SU-DHL-6 (cell line): ENCODE results near the gene SNRPD3.
"Not testable (repeated sequence)": the region's sequence is repeated elsewhere in the genome, so short reads cannot be mapped to it uniquely, and the experiment has no call there.

Experiments used
- H2AFZ ChIP-seq: fragments of 200-600 bp; sonication (generic); 2 replicates; pipeline ENCODE4 v1.6.1; 2014; ENCODE audit warnings: low read depth, mild to moderate bottlenecking, moderate library complexity, mixed read lengths, antibody characterized with exemption, low read length; ENCODE audit not compliant: severe bottlenecking
- H3F3A ChIP-seq: fragments of 200-600 bp; shearing (Covaris generic); 2 replicates; pipeline ENCODE4 v1.6.0; 2016; ENCODE audit warnings: antibody characterized with exemption, mild to moderate bottlenecking; ENCODE audit not compliant: insufficient read depth
- H3K27ac ChIP-seq: fragments of 200-600 bp; sonication (generic); 2 replicates; pipeline ENCODE4 v1.5.1; 2016; ENCODE audit warnings: low read depth, mild to moderate bottlenecking, low read length, moderate library complexity, mixed read lengths
- H3K27me3 ChIP-seq: fragments of 200-600 bp; sonication (generic), shearing (Covaris generic); 2 replicates; pipeline ENCODE4 v1.6.0; 2014; ENCODE audit warnings: mild to moderate bottlenecking, low read length
- H3K36me3 ChIP-seq: fragments of 200-600 bp; sonication (generic); 2 replicates; pipeline ENCODE4 v1.6.1; 2014; ENCODE audit warnings: mild to moderate bottlenecking, low read length, mixed read lengths
- H3K4me2 ChIP-seq: fragments of 300-600, 200-600 bp; shearing (Covaris generic), sonication (generic); 2 replicates; pipeline ENCODE4 v1.6.0; 2014; ENCODE audit warnings: low read length, low read depth, mild to moderate bottlenecking; ENCODE audit not compliant: poor library complexity, severe bottlenecking
- H3K4me3 ChIP-seq: fragments of 200-600 bp; sonication (generic); 2 replicates; pipeline ENCODE4 v1.5.1; 2014; ENCODE audit warnings: antibody characterized with exemption, low read length, mild to moderate bottlenecking, mixed read lengths; ENCODE audit not compliant: insufficient read depth, poor library complexity, severe bottlenecking
- H3K79me2 ChIP-seq: fragments of 200-600 bp; sonication (generic); 2 replicates; pipeline ENCODE4 v1.6.1; 2014; ENCODE audit warnings: mild to moderate bottlenecking, low read length, moderate library complexity; ENCODE audit not compliant: insufficient read depth
- H3K9ac ChIP-seq: fragments of 200-600 bp; sonication (generic); 2 replicates; pipeline ENCODE4 v1.7.0; 2014; ENCODE audit warnings: mild to moderate bottlenecking, low read length
- H3K9me2 ChIP-seq: fragments of 200-600 bp; sonication (generic); replicated peaks from 2 replicates; pipeline ENCODE4 v1.6.1; 2014; ENCODE audit warnings: low read length; ENCODE audit not compliant: insufficient read depth
- H3K9me3 ChIP-seq: fragments of 200-600 bp; sonication (generic); 2 replicates; pipeline ENCODE4 v1.6.1; 2014; ENCODE audit warnings: low read length, mixed read lengths; ENCODE audit not compliant: insufficient read depth
- H4K20me1 ChIP-seq: fragments of 200-600 bp; sonication (generic); 2 replicates; pipeline ENCODE4 v1.6.1; 2014; ENCODE audit warnings: low read depth, mild to moderate bottlenecking, antibody characterized with exemption, low read length, moderate library complexity, mixed read lengths
- EZH2phosphoT487 ChIP-seq: fragments of 200-600 bp; sonication (generic), shearing (Covaris generic); conservative IDR thresholded peaks from 2 replicates; pipeline ENCODE4 v1.6.1; 2018; ENCODE audit warnings: mild to moderate bottlenecking, antibody characterized with exemption, low read length, moderate library complexity, mixed read lengths
- TF ChIP-seq, protein P1 (sequence below): fragments of 200-600 bp; sonication (generic); IDR thresholded peaks from one replicate; pipeline ENCODE4 v1.5.1; 2017; ENCODE audit warnings: antibody characterized with exemption, mild to moderate bottlenecking, low read length, moderate library complexity; ENCODE audit not compliant: insufficient read depth, poor library complexity, severe bottlenecking

Gene SNRPD3

DNA sequence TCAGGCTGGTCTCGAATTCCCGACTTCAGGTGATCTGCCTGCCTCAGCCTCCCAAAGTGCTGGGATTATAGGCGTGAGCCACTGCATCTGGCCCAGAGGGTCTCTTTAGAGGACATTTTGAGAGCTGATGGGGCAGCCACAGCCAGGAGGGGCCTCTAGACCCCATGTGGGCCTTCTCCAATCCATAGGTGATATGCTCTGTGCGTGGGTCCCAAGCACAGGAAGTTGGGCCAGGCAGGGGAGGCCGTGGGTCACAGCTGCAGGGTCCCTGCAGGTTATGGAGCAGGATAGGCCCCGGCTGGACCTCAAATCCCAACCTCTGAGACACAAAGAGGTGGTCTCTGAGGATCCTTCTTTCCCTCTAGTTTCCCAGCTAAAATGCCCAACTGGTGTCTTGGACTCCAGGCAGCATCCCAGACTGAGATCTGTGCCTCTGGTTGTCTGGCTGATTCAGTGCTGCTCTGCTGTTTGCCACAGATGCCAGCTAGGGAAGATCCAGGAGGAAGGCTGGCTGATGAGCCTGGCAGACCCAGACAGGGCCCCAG, 35.6 kb downstream of the SNRPD3 start:
- H3K4me3 ChIP-seq: no peak overlapping the region
- no peaks in the 10 kb centered on the region for H3K9me3 ChIP-seq
- H3K27ac ChIP-seq: no peak overlapping the region
- no peak overlapping the region for H2AFZ ChIP-seq
- TF ChIP-seq, protein P1, sequence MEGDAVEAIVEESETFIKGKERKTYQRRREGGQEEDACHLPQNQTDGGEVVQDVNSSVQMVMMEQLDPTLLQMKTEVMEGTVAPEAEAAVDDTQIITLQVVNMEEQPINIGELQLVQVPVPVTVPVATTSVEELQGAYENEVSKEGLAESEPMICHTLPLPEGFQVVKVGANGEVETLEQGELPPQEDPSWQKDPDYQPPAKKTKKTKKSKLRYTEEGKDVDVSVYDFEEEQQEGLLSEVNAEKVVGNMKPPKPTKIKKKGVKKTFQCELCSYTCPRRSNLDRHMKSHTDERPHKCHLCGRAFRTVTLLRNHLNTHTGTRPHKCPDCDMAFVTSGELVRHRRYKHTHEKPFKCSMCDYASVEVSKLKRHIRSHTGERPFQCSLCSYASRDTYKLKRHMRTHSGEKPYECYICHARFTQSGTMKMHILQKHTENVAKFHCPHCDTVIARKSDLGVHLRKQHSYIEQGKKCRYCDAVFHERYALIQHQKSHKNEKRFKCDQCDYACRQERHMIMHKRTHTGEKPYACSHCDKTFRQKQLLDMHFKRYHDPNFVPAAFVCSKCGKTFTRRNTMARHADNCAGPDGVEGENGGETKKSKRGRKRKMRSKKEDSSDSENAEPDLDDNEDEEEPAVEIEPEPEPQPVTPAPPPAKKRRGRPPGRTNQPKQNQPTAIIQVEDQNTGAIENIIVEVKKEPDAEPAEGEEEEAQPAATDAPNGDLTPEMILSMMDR: no peak
- TF ChIP-seq EZH2phosphoT487: no peak
- H3K4me2 ChIP-seq: no peak overlapping the region
- no peaks in the 10 kb centered on the region for H3K9me2 ChIP-seq
- no peaks in the 10 kb centered on the region for H3K36me3 ChIP-seq
- H3K27me3 ChIP-seq: no peaks in the 10 kb centered on the region
- H3K79me2 ChIP-seq: no peaks in the 10 kb centered on the region
- H4K20me1 ChIP-seq: no peaks in the 10 kb centered on the region
- no peak overlapping the region for H3K9ac ChIP-seq
- H3F3A ChIP-seq: no peaks in the 10 kb centered on the region

DNA sequence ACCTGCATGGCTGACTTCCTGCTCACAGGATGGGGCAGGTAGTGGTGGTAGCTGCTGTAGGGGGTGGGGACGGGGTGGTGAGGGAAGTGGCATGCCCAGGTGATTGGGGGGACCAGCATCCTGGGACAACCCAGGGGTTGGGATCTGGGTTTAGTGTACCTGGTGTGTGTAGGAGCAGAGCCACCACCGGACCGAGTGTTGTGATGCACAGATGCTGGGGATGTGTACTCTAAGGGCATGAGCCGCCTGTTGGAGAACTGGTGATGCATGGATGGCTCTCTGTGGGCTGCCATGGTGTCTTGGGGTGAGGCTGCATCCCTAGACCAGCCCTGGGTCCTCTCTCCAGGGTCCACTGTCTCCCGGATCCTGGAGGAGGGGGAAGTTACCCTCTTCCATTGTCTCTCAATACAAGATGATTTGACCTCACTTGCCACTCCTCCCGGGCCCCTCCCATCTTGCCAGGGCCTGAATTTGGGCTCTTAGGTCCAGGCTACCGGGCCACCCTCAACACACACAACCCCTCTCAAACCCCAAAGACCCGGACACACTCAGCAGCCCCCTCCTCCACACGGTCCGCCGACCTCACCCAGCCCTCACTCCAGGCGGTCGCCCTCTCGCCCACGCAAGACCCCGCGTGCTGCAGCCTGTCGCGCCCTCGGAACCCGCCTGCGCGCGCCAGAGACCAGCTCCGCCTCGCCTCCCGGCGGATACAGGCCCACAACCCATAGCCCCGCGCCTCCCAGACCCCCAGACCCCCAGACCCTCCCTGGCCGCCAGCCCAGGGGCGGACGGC, 36.5 kb downstream of the SNRPD3 start:
- no peaks in the 10 kb centered on the region for H3K9me2 ChIP-seq
- no peak overlapping the region for H3K9ac ChIP-seq
- H3K27me3 ChIP-seq: no peaks in the 10 kb centered on the region
- no peak for TF ChIP-seq EZH2phosphoT487
- TF ChIP-seq, protein P1: no peak
- no peaks in the 10 kb centered on the region for H3K9me3 ChIP-seq
- peak overlapping the region; percentile 37 for H3K4me3 ChIP-seq
- H2AFZ ChIP-seq: no peak overlapping the region
- H3K27ac ChIP-seq: no peak overlapping the region
- no peaks in the 10 kb centered on the region for H3F3A ChIP-seq
- peak overlapping the region; percentile 40 for H3K4me2 ChIP-seq
- no peaks in the 10 kb centered on the region for H3K36me3 ChIP-seq
- H3K79me2 ChIP-seq: no peaks in the 10 kb centered on the region
- no peaks in the 10 kb centered on the region for H4K20me1 ChIP-seq

DNA sequence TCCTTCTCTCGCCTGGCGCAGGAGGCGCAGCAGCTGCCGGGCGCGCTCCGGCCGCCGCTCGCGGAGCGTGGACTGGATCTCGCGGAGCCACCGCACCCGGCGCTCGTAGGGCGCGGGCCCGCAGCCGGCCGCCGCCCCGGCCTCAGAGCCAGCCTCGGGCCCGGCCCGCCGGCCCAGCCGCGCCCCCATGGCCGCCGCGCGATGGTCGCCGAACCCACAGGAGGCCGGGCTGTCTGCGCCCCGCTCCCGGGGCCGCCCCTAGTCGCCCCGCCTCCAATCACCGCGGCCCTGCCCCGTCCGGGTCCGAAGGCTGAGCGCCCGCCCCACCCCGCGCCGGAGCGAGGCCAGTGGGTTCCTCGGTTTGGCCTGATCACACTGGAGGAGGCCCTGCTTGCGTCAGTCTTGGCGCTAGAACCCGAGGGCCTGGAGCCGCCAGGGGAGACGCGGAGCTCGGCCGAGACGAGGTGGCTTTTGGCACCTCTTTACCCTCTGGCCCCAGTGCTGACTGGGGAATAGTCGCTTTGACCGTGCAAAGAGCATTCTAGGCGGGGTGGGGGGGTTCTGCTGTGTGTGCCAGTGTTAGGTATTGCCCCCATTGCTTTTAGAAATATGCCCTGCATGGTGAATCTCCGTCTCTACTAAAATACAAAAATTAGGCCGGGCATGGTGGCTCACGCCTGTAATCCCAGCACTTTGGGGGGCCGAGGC, 37.2 kb downstream of the SNRPD3 start, which contains the start of gene LRRC75B:
TSS of gene LRRC75B (minus strand) at position 223 of the 708 bp plus-strand sequence. CDS start at position 189, 34 bp downstream.
- Histone ChIP-seq H3K27ac (no peak within 1 kb of the TSS), H3K9me2 (no peaks in the 10 kb centered on the region), H3K4me3 (peak within 1 kb of the TSS; percentile 37), H3K27me3 (no peaks in the 10 kb centered on the region), H2AFZ (no peak within 1 kb of the TSS), H3K36me3 (no peaks in the 10 kb centered on the region), H3K9ac (no peak within 1 kb of the TSS), H3K4me2 (peak within 1 kb of the TSS; percentile 51), H3K79me2 (no peaks in the 10 kb centered on the region), H3F3A (no peaks in the 10 kb centered on the region), H4K20me1 (no peaks in the 10 kb centered on the region), H3K9me3 (no peaks in the 10 kb centered on the region)
- TF ChIP-seq EZH2phosphoT487: no peak
- TF ChIP-seq, protein P1: no peak

DNA sequence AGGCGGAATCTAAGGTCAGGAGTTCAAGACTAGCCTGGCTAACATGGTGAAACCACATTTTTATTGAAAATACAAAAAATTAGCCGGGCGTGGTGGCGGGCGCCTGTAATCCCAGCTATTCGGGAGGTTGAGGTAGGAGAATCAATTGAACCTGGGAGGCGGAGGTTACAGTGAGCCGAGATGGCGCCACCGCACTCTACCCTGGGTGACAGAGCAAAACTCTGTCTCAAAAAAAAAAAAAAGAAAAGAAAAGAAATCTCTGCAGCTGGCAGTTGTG, 37.7 kb downstream of the SNRPD3 start:
- H3K27ac ChIP-seq, H3F3A ChIP-seq, H2AFZ ChIP-seq, H3K9me2 ChIP-seq, H3K9me3 ChIP-seq, H3K9ac ChIP-seq, H3K4me3 ChIP-seq, H3K36me3 ChIP-seq, H3K79me2 ChIP-seq, H3K27me3 ChIP-seq, H3K4me2 ChIP-seq, H4K20me1 ChIP-seq: not testable (repeated sequence)
